Glomerular visceral epithelial cell (primary cell): Measurements from ENCODE around the gene GCN1.

ENCODE experiments used
- DNase-seq: peaks from one replicate; pipeline ENCODE4 v3.0.0-alpha.2; 2016; ENCODE audit errors: extremely low spot score

GCN1 gene

DNA sequence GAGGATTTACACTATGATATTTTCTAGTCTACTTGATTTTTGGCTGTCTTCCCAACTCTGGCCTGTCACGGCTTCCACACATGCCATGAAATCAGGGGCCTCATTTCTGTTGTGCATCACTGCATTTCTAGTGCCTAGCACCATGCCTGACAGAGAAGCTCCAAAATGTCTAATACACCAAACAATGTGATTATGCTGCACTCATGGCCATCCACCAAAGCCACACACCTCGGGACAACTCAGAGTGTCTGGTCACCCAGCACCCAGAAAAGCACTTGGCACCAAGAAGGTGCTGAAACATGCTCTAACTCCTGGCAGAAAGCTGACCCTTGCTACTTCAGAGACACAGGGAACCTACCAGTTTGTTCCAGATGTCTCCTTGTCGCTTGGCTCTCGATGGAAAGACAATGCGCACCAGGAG lies 11.3 kb downstream of the GCN1 start:
- peak; percentile 84 for DNase-seq

DNA sequence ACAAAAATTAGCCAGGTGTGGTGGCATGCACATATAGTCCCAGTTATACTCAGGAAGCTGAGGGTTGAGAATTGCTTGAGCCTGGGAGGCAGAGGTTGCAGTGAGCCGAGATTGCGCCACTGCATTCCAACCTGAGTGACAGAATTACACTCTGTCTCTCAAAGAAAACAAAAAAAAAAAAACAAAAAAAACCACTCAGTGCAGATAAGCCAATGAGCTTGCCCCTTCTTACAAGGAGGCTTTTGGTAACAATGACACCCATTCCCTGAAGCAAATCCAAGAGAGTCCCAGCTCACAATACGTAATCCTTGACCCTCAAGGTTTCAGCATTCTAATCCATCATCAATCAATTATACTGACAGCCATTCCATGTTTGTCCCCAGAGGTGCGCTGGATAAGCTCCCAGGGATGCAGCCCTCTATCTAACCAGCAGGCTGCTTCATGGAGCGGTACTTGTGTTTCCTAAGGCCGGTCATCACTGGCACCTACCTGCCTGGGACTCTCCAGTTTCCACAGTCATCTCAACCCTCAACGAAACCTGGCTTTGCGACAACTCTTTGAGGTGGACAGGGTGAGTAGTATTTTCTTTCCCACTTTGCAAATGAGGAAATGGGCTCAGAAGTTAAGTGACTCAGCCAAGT lies 12.4 kb downstream of the GCN1 start:
- peak; percentile 74 for DNase-seq

DNA sequence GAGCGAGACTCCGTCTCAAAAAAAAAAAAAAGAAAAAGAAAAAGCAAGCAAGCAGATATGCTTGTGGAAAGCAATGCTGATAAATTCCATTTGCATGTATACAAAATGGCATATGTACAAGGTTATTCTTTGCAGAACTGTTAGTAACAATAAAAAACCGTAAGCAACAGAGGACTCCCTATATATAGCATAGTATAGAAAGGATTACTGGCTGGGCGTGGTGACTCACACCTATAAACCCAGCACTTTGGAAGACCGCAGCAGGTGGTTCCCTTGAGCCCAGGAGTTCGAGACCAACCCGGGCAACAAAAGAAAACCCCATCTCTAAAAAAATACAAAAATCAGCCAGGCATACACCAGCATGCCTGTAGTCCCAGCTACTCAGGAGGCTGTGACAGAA lies 13.5 kb downstream of the GCN1 start:
- DNase-seq: no peak

DNA sequence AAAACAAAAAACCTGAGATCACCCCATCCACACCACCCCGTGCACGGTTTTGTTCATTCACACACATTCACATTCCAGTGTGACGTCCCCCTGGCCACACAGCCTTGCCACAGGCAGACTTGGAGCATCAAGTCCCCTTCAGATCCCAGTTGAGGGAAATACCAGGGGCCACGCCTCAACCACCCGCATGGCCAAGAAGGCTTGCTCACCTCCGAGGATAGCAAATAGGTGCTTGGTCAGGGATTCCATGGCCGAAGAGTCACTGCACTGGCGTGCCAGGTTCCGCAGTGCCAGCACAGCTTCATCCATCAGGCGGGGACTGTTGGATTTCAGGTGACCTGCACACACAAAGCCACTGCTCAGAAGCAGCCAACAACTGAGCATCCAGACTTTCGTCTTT lies 19.0 kb downstream of the GCN1 start:
- DNase-seq: no peak

DNA sequence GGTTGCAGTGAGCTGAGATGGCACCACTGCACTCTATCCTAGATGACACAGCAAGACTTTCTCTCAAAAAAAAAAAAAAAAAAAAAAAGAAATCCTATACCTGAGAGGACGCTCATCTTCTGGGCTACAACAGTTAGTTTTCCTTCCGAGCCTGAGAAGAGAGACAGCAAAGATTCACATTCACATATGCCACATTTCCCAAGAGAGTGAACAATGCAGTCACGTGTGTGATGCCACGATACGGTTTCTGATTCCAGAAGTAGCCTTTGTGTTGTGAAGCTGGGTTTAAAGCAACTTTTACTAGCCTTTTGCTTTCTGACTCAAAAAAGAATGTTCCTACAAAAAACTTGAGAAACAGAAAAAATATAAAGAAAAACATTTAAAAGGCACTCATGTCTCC lies 19.5 kb downstream of the GCN1 start:
- no peak for DNase-seq

DNA sequence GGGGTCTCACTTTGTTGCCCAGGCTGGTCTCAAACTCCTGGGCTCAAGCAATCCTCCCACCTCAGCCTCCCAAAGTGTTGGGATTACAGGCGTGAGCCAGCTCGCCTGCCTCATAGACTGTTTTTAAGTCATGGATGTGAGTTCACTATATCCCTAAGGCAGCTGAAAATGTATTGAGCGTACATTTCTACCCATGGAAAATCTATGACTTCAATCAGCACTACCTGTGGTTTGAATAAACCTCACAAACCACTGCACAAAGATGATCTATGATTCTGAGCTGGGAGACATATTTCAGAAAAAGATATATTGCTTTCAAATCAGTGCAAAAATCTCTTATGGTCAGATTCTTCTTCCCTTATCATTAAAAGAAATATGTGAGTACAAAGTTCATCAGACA lies 22.5 kb downstream of the GCN1 start:
- no peak for DNase-seq

DNA sequence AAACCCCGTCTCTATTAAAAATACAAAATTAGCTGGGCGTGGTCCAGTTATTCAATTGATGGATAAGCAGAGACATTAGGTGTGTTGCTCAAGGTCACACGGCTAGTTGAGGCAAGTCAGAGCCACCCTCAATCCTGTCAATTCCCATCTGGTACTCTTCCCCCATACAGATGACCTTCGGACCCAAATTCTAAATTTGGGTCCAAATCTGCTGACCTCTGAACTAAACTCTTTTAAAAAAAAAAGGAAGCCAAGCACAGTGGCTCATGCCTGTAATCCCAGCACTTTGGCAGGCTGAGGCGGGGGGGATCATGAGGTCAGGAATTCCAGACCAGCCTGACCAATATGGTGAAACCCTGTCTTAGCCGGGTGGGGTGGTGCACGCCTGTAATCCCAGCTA lies 23.9 kb downstream of the GCN1 start:
- no peak for DNase-seq

DNA sequence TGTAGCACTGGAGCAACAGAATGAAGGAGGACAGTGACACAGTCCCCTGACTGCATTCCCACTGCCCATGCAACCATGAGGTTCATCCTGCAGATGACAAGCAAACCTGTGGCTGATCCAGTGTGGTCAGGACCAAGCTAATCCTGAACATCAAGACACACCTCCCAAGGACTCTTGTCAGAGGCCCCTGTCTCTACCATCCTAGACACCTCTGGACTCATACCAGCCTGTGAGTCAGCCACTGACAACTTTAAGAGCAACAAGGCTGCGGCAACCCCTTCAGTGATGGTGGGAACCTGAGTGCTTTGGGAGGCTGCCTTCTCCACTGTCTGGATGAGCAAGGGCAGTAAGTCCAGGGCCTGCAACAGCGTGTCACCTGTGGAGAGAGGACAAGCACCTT lies 24.6 kb downstream of the GCN1 start:
- DNase-seq: no peak

DNA sequence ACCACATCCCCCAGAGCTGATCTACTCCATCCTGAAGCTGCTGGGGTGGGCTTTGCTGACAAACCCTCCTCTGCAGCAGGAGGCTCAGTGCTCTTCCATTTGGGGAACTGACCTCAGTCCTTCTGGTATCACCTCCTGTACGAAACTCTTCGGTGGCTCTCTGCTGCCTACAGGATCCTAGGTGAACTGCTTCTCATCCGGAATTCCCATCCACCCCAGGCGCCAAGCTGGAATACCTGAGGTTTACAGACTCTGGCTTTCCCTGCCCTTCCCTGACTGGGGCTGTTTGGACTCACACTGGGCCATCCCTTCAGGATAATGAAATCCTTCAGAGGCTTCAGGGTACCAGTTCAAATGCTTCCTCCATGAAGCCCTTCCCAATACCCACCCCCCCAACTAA lies 26.2 kb downstream of the GCN1 start:
- no peak for DNase-seq

DNA sequence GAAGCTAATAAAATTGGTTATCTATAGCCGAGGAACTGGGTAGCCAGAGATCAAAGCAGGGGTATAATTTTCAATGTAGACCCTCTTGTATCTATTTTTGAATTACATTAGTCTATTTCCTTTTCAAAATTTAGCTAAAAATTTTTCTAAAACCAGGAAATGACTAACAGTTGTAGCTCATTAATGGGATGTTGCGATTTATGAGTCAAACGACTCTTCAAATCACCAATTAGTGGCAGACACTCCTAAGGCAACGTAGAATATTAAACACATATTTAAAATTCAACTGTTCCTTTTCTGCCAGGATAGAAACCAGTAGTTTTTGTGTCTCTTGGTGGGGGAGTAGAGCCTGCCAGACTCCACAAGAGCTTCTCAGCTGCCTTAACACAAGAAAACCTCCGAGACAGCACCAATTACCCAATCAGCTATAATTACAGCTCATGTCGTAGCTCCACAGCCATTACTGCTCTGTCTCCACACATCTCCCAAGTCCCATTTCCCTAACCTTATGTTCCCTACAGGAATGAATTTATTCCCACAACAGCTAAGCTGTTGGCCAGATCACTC lies 26.9 kb downstream of the GCN1 start:
- no peak for DNase-seq

DNA sequence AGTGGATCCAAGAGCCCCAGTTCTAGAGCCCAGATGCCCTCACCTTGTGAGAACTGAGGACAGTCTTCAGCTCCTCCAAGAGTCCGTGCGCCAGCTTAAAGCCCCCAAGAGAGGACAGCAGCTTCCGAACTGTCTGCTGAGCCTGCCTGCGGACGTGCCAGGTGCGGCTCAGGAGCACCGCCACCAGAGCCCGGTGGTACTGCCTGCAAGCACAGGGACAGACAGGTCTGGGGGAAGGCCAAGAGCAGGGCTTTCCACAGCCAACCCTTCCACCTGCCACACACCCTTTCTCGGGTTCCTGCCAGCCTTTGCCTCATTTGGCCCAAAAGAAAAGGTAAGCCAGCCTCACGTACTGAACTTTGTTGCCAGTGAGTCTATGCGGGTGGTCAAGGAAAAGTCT lies 30.2 kb downstream of the GCN1 start:
- no peak for DNase-seq

DNA sequence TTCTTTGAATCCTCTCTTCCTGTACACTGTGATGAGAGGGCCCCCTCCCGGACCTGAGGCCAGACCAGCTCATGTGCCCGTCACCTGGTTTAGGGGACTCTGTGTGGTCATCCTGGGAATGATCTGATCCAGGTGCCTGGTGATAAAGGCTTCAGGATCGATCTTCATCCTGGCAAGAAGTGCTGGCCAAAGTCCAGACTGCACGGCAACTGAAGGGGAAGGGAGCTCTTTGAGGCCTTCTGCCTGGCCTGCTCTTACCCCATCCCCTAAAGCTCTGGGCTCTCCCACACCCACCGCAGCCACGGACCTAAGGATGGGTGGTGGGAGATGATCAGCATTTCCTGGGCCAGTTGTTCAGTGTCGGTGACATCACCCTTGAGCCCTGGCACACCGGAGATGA lies 31.8 kb downstream of the GCN1 start:
- DNase-seq: no peak

DNA sequence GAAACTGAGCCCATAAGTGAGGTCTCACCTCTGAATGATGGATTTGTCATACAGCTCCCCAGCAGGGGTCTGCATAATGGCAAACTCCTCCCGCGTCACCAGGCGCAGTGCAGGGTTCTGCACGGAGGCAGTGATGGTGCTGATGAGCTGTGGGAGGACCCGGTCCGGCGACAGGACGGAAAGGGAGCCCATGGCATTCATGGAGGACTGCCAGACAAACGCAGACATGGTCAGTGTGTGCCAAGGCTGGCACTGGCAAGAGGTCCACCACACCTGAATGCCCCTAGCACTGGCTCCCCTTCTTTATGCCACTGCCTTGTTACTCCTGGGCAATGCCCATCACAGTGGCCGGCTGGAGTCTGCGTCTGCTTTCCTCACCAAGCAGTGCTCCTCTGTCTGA lies 32.7 kb downstream of the GCN1 start:
- DNase-seq: no peak

DNA sequence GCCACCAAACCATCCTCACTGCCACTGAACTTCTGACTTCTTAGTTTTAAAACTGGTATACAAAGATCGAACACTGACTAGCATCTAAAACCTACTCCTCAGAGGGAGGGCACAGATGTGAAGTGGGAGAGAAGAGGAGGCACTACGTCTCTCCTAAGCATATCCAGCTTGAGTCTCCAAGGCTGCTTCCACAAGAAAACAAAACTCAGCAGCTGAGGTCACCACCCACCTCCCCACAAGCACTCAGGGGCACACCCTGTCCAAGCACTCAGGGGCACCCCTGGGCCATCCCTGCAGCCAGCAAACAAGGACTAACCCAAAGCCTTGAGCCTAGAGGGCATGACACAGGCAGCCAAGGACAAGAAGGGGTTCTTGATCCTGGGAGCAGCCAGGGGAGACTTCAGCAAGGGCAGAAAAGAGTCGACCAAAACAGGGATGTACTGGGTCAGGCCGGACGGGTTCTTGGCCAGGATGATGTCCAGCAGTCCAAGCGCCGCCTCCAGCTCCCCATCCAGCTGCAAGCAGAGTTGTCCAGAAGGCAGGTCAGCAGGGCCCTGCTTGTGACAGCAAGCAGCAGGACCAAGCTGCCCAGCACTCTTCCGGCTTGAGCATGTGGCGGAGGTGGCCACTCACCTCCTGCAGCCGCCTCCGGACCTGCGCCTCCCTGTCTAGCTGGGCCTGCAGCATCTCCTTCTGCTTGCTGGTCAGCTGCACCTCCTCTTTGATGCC lies 34.8 kb downstream of the GCN1 start:
- no peak for DNase-seq

DNA sequence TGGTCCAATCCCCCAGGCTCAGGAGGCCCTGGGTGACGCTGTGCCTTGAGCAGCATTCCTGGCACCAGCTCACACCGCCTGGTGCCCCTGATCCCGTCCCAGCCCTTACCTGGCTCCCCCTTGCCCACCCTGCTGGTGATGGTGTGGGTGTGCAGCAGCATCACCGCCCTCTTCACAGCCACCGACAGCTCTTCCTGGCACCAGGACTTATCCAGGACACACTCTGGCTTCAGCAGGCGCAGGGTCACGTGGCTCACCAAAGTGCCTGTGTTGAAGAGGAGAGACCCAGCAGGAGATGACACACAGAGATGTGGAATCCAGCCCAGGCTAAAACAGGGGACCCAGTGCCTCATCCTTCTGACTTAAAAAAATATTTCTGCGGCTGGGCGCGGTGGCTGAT lies 36.2 kb downstream of the GCN1 start:
- DNase-seq: no peak

DNA sequence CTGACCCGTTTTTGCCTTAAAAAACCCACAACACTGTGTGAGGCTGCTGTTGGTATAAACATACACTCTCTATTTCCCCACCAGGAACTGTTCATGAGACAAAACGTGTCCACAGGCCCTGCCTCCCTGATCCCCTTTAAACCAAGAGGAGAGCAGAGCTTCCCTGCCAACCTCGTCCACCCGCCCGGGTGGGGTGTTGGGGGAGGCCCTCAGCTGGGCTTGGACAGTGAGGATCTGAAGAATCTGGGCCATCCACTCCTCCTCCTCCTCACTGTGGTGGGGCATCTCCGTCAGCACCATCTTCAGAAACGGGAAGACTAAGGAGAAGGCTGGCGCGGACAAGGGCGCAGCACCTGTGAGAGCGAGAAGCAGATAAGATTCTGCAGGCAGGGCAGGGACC lies 36.8 kb downstream of the GCN1 start:
- DNase-seq: no peak

DNA sequence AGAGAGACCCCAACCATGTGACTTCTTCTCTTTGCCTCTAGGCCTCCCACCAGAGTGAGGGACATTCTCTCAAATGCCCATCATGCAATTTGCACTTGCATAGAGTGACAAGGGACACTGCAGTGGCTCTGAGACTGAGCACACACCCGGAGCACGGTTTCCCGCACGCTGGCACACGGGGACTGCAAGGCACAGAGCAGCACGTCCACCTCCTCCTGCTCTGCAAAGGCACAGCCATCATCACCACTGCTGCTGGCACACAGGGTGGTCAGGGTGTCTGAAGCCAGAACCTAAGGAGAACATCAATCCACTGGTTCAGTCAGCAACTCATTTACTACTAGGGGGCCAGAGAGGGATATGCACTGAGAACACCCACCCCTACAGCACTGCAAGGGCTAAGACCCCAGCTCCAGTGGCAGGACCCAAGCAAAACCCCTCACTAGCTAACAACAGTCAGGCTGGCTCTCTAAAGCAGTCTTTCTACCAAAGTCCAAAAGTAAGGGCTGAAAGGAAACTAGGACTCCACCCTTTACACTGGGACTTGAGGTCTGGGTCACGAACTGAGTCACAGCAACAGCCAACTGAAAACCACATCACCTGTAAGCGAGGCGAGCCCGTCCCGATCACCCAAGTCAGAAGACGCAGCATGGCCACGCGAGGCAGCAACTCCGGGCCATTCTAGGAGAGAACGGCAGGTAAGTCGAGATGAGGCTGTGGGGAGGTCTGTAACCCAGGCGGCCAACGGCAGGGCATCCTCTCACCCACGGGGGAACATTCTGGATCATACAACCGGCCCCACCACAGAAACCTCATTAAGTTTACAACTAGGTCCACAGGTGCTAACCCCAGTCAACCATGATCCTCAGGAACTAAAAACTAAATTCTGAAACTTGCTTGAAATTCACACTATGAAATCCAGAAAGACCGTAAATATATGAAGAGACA lies 37.9 kb downstream of the GCN1 start:
- DNase-seq: no peak

DNA sequence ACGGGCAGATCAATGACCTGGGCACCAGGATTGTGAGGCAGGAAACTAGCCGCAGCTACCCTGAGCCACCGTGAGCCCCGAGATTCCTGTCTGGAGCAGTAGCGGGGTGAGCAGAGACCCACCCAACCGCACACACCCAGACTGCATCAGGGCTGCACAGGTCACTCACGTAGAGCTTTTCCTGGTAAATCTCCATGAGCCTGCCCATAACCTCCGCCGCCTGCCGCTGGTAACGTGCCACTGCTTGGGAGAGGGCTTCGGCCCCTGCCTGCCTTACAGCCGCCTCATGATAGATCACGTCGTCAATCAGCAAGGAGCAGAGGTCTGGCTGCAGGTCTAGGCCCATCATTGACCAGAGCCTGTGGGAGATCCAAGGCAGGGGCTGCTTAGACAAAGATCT lies 39.4 kb downstream of the GCN1 start:
- DNase-seq: no peak

DNA sequence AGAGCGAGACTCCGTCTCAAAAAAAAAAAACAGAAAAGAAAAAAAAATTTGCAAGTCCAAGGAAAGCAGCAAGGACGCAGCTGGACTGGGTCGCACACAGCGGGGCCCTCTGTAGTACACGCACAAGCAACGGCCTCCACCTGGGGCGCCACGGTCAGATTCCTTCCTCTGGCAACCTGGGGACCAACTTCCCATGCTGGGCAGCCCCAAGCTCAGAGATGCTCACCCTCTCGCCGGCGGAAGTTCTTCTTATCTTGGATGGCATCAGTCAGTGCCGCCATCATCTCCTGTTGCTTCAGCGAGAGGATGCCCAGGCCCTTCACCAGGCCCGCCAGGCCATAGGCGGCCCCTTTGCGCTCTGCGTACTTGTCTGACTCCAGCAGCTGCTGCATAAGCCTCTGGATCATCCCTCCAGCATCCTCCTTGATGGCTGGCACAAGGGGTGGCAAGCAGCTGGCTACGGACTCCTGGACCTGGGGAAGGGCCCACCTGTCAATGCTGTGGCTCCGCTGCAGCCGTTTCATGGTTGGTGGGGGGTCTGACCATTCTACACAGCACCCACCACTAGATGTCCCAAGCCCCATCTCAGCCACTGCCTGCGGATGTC lies 43.5 kb downstream of the GCN1 start:
- no peak for DNase-seq

DNA sequence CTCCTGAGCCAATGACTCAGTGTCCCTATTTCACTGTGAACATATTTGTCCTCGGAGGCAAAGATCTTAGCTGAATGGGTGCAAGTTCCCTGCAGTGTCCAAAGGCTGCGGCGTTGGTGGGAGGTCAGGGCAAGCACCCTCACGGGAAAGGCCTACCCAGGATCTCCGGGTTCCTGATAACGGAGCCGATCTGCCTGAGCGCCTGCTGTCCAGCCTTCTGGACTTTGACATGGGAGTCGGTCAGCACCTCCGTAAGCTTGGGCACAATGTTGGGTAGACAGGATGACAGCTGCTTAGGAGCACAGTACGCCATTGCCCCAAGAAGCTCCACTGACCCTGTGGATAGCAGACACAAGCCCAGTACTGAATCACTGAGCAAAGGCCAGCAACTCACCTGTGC lies 46.5 kb downstream of the GCN1 start:
- no peak for DNase-seq

DNA sequence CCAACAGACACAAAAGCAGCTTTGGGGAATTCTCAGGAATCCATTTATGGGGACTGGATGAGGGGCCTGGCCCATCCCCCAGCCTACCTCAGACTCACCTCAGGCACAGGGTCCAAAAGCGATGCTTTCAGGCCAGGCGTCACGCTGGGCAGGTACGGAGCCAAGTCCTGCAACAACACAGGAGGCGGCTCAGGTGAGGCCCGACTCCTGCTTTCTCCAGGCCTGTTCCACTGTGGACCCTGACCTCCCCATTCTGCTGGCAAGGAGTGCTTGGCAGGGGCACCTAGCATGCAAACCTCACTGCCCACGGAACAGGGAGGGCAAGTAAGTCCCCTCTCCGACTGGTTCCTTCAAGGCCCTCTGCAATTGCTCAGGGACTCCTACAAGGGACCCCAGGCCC lies 49.4 kb downstream of the GCN1 start:
- no peak for DNase-seq

DNA sequence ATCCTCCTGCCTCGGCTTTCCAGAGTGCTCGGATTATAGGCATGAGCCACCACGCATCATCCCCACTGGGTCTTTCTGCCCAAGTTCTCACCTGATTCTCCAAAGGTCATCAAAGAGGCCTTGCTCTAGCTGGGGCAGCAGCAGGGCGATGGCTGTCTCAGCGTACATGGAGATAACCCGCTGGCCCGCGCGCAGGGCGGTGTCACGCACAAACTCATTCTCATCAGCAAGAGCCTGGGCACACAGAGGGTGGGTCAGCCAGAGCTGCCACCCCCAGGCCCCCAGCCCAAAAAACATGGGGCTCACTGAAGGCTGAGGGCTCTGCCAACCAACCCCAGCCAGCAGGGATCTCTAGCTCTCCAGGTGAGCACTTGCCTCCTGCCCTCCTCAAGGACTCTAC lies 50.3 kb downstream of the GCN1 start:
- DNase-seq: no peak
